GM12892 (cell line): ENCODE data around the gene NFKBIL1.

ENCODE experiments used
- POLR2A ChIP-seq: IDR thresholded peaks from 2 replicates; pipeline ENCODE4 v1.6.1; 2011; ENCODE audit warnings: low read depth, low read length, control low read depth
- TAF1 ChIP-seq: IDR thresholded peaks from 2 replicates; pipeline ENCODE4 v1.6.1; 2011; ENCODE audit warnings: low read depth, mild to moderate bottlenecking, control low read depth, low read length, borderline replicate concordance

GRCh38 chr6:31538805-31539400 lies 8.5 kb upstream of the NFKBIL1 start:
- no peak for TF ChIP-seq TAF1
- TF ChIP-seq POLR2A: no peak
